ENCODE data around the gene ANO4. TPM values are rescaled to one million over a fixed set of nuclear protein-coding genes. Genes with fewer than 3 reads are reported as not detected.
A peak's percentile ranks its signal among the peaks of the same experiment; 100 is the strongest.
"Not testable (repeated sequence)": the region's sequence is repeated elsewhere in the genome, so short reads cannot be mapped to it uniquely, and the experiment has no call there.

Gene ANO4
- total and polyA plus RNA-seq, 8 donors: 2.0 to 6.9 (median 4.7) TPM; not detected in 1

DNA sequence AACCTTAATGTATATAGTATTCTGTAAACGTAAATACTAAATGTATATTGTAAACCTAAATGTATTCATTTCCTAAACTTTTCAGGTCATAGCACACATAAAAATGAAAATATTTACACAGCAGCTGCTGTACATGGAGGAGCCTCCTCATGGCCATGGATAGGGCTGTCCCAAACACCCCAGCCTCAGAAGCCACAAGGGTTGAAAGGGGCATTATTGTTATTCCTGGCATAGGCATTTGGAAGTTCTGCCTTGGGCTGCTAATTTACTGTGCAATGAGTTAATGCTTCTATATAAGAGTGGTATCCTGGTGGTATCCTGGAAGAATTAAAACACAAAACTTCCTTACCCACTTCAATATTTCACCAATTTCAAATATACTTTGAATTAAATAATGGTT is 256.1 kb downstream of the ANO4 start:
- TF ChIP-seq, protein P1, sequence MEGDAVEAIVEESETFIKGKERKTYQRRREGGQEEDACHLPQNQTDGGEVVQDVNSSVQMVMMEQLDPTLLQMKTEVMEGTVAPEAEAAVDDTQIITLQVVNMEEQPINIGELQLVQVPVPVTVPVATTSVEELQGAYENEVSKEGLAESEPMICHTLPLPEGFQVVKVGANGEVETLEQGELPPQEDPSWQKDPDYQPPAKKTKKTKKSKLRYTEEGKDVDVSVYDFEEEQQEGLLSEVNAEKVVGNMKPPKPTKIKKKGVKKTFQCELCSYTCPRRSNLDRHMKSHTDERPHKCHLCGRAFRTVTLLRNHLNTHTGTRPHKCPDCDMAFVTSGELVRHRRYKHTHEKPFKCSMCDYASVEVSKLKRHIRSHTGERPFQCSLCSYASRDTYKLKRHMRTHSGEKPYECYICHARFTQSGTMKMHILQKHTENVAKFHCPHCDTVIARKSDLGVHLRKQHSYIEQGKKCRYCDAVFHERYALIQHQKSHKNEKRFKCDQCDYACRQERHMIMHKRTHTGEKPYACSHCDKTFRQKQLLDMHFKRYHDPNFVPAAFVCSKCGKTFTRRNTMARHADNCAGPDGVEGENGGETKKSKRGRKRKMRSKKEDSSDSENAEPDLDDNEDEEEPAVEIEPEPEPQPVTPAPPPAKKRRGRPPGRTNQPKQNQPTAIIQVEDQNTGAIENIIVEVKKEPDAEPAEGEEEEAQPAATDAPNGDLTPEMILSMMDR (IDR thresholded peaks at IDR 0.05): no peak
- no peaks in the 10 kb centered on the region for H3K27me3 ChIP-seq
- DNase-seq (no peak), ATAC-seq (no peak)
- H3K9me3 ChIP-seq: no peaks in the 10 kb centered on the region
- H3K36me3 ChIP-seq: no peaks in the 10 kb centered on the region
- no peak overlapping the region for H3K4me3 ChIP-seq
- intact Hi-C loops (cut with DNase I): no loop called here
- no peak overlapping the region for H3K27ac ChIP-seq
- H3K4me1 ChIP-seq: no peaks in the 10 kb centered on the region

DNA sequence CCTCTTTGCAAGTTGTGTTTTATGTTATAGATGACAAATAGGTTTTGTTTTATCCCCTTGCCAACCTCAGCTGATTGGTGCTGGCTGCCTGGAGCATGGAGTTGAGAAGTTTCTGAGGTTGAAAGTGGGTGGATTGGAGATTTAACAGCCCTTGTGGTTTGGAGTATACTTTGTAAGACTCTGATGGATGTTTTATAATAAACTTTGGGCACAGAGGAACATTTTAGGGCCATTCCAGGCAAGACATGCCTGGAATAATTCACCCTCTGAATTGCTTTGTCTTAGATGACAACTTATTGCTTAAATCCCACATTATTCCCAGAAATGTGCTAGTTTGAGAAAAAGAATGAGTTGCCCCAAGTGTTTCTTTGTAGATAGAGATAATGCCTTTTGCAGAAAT is 256.6 kb downstream of the ANO4 start:
- ATAC-seq: no peak
- H3K4me1 ChIP-seq: no peaks in the 10 kb centered on the region
- no peak overlapping the region for H3K27ac ChIP-seq
- TF ChIP-seq, protein P1 (IDR thresholded peaks at IDR 0.05): no peak
- no peaks in the 10 kb centered on the region for H3K9me3 ChIP-seq
- H3K36me3 ChIP-seq: no peaks in the 10 kb centered on the region
- no peak for DNase-seq
- no peak overlapping the region for H3K4me3 ChIP-seq
- H3K27me3 ChIP-seq: no peaks in the 10 kb centered on the region
- intact Hi-C loops (cut with DNase I): no loop called here

DNA sequence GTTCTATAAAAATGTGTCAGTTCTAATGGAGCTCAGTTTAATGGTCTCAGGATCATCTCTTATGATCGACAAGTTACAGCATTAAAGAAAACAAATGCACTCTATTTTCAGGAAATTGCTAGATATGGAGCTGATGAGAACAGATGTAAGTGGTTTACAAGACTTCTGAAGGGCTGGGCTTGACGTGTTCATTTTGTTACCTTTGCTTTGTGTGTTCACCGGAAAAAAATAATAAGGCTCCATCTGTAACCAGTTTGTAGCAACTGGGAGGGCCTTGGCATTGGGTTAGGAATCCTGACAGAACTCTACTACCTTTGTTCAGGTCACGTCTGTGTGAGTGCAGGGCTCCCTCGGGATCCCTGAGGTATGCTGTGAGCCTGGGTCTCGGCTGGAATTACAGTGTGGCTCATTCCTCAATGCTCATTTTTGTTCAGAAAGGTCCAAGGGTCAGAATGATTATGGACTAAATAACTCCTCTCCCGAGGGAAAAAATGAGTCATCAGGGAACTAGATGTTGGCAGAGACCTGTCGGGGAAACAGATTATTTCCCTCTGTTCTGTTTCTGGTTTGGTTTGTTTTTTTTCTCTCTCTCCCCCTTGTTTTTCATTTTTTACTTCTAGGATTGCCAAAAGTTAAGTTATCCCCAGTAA is 257.4 kb downstream of the ANO4 start:
- TF ChIP-seq, protein P1 (IDR thresholded peaks at IDR 0.05): no peak
- H3K27ac ChIP-seq: no peak overlapping the region
- H3K36me3 ChIP-seq: no peaks in the 10 kb centered on the region
- no peaks in the 10 kb centered on the region for H3K4me1 ChIP-seq
- ATAC-seq (peak; percentile 48), DNase-seq (peak in 1 of 4 donors; percentile 1)
- no peaks in the 10 kb centered on the region for H3K27me3 ChIP-seq
- H3K9me3 ChIP-seq: no peaks in the 10 kb centered on the region
- intact Hi-C loops (cut with DNase I): no loop called here
- no peak overlapping the region for H3K4me3 ChIP-seq

DNA sequence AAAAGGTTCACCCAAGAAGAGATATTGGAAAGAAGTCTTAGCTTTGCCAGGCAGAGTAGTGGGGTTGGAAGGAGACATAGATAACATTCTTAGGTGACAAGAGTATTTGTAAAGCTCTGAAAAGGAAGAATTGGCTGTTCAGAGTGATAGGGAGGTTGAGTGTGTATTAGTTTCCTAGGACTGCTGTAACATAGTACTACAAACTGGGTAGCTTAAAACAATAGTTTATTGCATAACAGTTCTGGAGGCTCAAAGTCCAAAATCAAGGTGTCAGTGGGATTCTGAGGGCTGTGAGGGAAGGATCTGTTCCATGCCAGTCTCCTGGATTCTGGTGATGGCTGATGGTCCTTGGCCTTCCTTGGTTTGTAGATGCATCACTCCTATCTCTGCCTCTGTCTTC is 258.6 kb downstream of the ANO4 start:
- no peaks in the 10 kb centered on the region for H3K27me3 ChIP-seq
- H3K9me3 ChIP-seq: no peaks in the 10 kb centered on the region
- ATAC-seq (no peak), DNase-seq (no peak)
- H3K27ac ChIP-seq: no peak overlapping the region
- no peaks in the 10 kb centered on the region for H3K36me3 ChIP-seq
- H3K4me1 ChIP-seq: no peaks in the 10 kb centered on the region
- no peak overlapping the region for H3K4me3 ChIP-seq
- intact Hi-C loops (cut with DNase I): no loop called here
- TF ChIP-seq, protein P1 (IDR thresholded peaks at IDR 0.05): no peak

DNA sequence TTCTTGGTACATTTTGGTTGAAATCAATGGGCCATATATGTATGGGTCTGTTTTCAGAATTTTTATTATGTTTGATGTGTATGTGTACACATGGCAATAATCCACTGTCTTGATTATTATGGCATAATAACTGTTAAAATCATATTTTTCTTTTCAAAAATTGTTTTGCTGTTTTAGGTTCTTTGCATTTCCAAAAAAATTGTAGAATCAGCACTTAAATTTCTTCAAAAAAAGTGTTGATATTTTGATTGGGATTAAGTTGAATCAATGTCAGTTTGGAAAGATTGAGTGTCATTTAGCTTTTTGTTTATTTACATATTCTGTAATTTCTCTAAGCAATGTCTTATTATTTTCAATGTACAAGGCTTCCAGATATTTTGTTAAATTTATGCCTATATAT is 261.4 kb downstream of the ANO4 start:
- no peaks in the 10 kb centered on the region for H3K27me3 ChIP-seq
- intact Hi-C loops (cut with DNase I): no loop called here
- H3K27ac ChIP-seq: no peak overlapping the region
- H3K9me3 ChIP-seq: peaks cover 0 to 2% of the 10 kb centered on the region in 2 donors
- no peaks in the 10 kb centered on the region for H3K4me1 ChIP-seq
- ATAC-seq (no peak), DNase-seq (no peak)
- TF ChIP-seq, protein P1 (IDR thresholded peaks at IDR 0.05): no peak
- H3K4me3 ChIP-seq: no peak overlapping the region
- no peaks in the 10 kb centered on the region for H3K36me3 ChIP-seq

DNA sequence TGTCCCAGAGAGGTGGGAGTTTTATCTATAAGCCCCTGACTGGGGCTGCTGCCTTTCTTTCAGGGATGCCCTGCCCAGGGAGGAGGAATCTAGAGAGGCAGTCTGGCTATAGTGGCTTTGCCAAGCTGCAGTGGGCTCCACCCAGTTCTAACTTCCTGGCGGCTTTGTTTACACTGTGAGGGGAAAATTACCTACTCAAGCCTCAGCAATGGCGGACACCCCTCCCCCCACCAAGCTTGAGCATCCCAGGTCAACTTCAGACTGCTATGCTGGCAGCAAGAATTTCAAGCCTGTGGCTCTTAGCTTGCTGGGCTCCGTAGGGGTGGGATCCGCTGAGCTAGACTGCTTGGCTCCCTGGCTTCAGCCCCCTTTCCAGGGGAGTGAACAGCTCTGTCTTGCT is 267.9 kb downstream of the ANO4 start:
- peak in 1 of 4 donors; percentile 38 for DNase-seq
- intact Hi-C loops (cut with DNase I); H3K4me1 ChIP-seq; ATAC-seq; H3K4me3 ChIP-seq; H3K27ac ChIP-seq; H3K27me3 ChIP-seq; H3K36me3 ChIP-seq; H3K9me3 ChIP-seq: not testable (repeated sequence)
